Cardiac muscle cell (in vitro differentiated cells and primary cell): ENCODE data around the gene LRRTM3. TPM values are rescaled to one million over a fixed set of nuclear protein-coding genes. Genes with fewer than 3 reads are reported as not detected.

ENCODE experiments used
- DNase-seq, 2 donors: peaks; one replicate each; pipeline versions ENCODE4 v3.0.0 to v3.0.0-alpha.2; 2010 to 2017; ENCODE audit warnings: low read depth in 1 of 2, low spot score in 1 of 2
- H3K27ac ChIP-seq: fragments of 200-600 bp; sonication (generic); 2 replicates; pipeline ENCODE4 v1.5.1; 2016
- H3K27me3 ChIP-seq: fragments of 200-600 bp; sonication (generic); 2 replicates; pipeline ENCODE4 v1.6.0; 2016; ENCODE audit warnings: control low read depth
- H3K36me3 ChIP-seq: fragments of 200-600 bp; sonication (generic); 2 replicates; pipeline ENCODE4 v1.5.1; 2016; ENCODE audit warnings: control low read depth
- H3K4me1 ChIP-seq: fragments of 200-600 bp; sonication (generic); 2 replicates; pipeline ENCODE4 v1.8.1; 2017; ENCODE audit warnings: low read depth, mild to moderate bottlenecking, mixed run types
- H3K4me3 ChIP-seq: fragments of 200-600 bp; sonication (generic); 2 replicates; pipeline ENCODE4 v1.5.1; 2016; ENCODE audit warnings: mild to moderate bottlenecking
- H3K9me3 ChIP-seq: fragments of 200-600 bp; sonication (generic); 2 replicates; pipeline ENCODE4 v1.5.1; 2017; ENCODE audit warnings: low read depth, mild to moderate bottlenecking, control low read depth
- CTCF ChIP-seq: IDR thresholded peaks from 2 replicates; pipeline ENCODE4 v1.5.1; 2012; ENCODE audit warnings: low read depth, mild to moderate bottlenecking, low read length
- polyA plus RNA-seq: library from polyadenylated mRNA; unstranded; fragments of >200 nt; fragmentation: Nextera tagmentation; extraction: Ambion mirVana; gene quantifications from 2 replicates; pipeline ENCODE4 v1.2.1, GENCODE V29; 2016
- total RNA-seq: library from RNA; depleted of rRNA; stranded (reverse); fragments of >200 nt; gene quantifications from 2 replicates; pipeline ENCODE4 v1.2.3, GENCODE V29; 2016

The LRRTM3 gene
- total and polyA plus RNA-seq, 2 experiments from 2014 or later, result 0.98 to 3.6 TPM

- Histone ChIP-seq H3K4me1 (no peaks in the 10 kb centered on the region), H3K27ac (no peak overlapping the region), H3K9me3 (no peaks in the 10 kb centered on the region), H3K27me3 (no peaks in the 10 kb centered on the region), H3K36me3 (no peaks in the 10 kb centered on the region), H3K4me3 (no peak overlapping the region)
- DNase-seq, result no peak
- TF ChIP-seq CTCF, result no peak
Measured at GRCh38 chr10:66999762-67000545, 74.1 kb downstream of the LRRTM3 start.

- H3K4me3 ChIP-seq, result no peak overlapping the region
- H3K27ac ChIP-seq, result no peak overlapping the region
- no peak for DNase-seq
- H3K27me3 ChIP-seq, result no peaks in the 10 kb centered on the region
- H3K36me3 ChIP-seq, result no peaks in the 10 kb centered on the region
- no peaks in the 10 kb centered on the region for H3K9me3 ChIP-seq
- TF ChIP-seq CTCF, result no peak
- H3K4me1 ChIP-seq, result peaks cover 7% of the 10 kb centered on the region
Measured at GRCh38 chr10:67004690-67005089, 78.9 kb downstream of the LRRTM3 start.

- H3K36me3 ChIP-seq, result no peaks in the 10 kb centered on the region
- H3K4me3 ChIP-seq, result no peak overlapping the region
- DNase-seq, result peak in 1 of 2 donors; percentile 2
- peaks cover 7% of the 10 kb centered on the region for H3K4me1 ChIP-seq
- no peaks in the 10 kb centered on the region for H3K27me3 ChIP-seq
- no peak for TF ChIP-seq CTCF
- H3K27ac ChIP-seq, result no peak overlapping the region
- no peaks in the 10 kb centered on the region for H3K9me3 ChIP-seq
Measured at GRCh38 chr10:67005981-67006380, 80.1 kb downstream of the LRRTM3 start.

- Histone ChIP-seq H3K9me3 (no peaks in the 10 kb centered on the region), H3K27me3 (no peaks in the 10 kb centered on the region), H3K4me3 (no peak overlapping the region), H3K27ac (no peak overlapping the region), H3K4me1 (no peaks in the 10 kb centered on the region), H3K36me3 (no peaks in the 10 kb centered on the region)
- DNase-seq, result no peak
- no peak for TF ChIP-seq CTCF
Measured at GRCh38 chr10:67011480-67011879, 85.6 kb downstream of the LRRTM3 start.

GRCh38 chr10:67011981-67012380, 86.1 kb downstream of the LRRTM3 start:
- H3K4me3 ChIP-seq, result no peak overlapping the region
- no peaks in the 10 kb centered on the region for H3K36me3 ChIP-seq
- H3K27ac ChIP-seq, result no peak overlapping the region
- no peaks in the 10 kb centered on the region for H3K27me3 ChIP-seq
- TF ChIP-seq CTCF, result no peak
- H3K4me1 ChIP-seq, result no peaks in the 10 kb centered on the region
- no peaks in the 10 kb centered on the region for H3K9me3 ChIP-seq
- no peak for DNase-seq
